ENCODE results near the gene RABGAP1L.
"Not testable (repeated sequence)": the region's sequence is repeated elsewhere in the genome, so short reads cannot be mapped to it uniquely, and the experiment has no call there.

The RABGAP1L gene

GRCh38 chr1:174289644-174290310 is 130.5 kb downstream of the RABGAP1L start:
- no peak for DNase-seq (ENCODE audit: low spot score)

GRCh38 chr1:174291059-174291458 is 131.7 kb downstream of the RABGAP1L start:
- no peak for DNase-seq (ENCODE audit: low spot score)

GRCh38 chr1:174296309-174296708 is 137.0 kb downstream of the RABGAP1L start:
- DNase-seq (ENCODE audit: low spot score), result no peak

- DNase-seq (ENCODE audit: low spot score), result no peak
Observed at GRCh38 chr1:174297351-174297750, 138.0 kb downstream of the RABGAP1L start.

- DNase-seq (ENCODE audit: low spot score), result no peak
Observed at GRCh38 chr1:174301295-174302077, 142.2 kb downstream of the RABGAP1L start.

DNA sequence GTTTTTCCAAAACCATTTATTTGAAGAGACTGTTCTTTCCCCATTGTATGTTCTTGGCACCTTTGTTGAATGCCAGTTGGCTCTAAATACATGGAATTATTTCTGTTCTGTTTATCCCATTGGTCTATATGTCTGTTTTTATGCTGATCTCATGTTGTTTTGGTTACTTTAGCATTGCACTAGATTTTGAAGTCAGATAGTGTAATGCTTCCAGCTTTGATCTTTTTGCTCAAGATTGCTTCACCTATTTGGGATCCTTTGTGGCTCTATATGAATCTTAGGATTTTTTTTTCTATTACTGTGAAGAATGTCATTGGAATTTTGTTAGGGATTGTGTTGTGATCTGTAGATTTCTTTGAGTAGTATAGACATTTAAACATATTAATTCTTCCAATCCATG is 149.3 kb downstream of the RABGAP1L start:
- DNase-seq (ENCODE audit: low spot score), result no peak

DNA sequence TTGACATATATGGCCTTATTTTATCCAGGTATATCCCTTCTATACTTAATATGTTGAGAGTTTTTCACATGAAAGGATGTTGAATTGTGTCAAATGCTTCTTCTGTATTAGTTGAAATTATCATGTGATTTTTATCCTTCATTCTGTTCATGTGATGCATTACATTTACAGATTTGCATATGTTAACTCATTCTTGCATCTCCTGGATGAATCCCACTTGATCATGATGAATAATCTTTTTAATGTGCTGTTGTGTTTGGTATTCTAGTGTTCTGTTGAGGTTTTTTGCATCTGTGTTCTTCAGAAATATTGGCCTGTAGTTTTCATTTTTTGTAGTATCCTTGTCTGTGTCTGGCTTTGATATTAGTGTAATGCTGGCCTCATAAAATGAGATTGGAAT is 150.2 kb downstream of the RABGAP1L start:
- no peak for DNase-seq (ENCODE audit: low spot score)

GRCh38 chr1:174314433-174314832 is 155.1 kb downstream of the RABGAP1L start:
- DNase-seq (ENCODE audit: low spot score), result no peak

- DNase-seq (ENCODE audit: low spot score), result no peak
Observed at GRCh38 chr1:174315239-174315638, 155.9 kb downstream of the RABGAP1L start.

- DNase-seq (ENCODE audit: low spot score), result not testable (repeated sequence)
Observed at GRCh38 chr1:174320897-174321296, 161.6 kb downstream of the RABGAP1L start.

GRCh38 chr1:174322202-174322862 is 163.0 kb downstream of the RABGAP1L start:
- no peak for DNase-seq (ENCODE audit: low spot score)

GRCh38 chr1:174324493-174324892 is 165.2 kb downstream of the RABGAP1L start:
- DNase-seq (ENCODE audit: low spot score), result no peak

DNA sequence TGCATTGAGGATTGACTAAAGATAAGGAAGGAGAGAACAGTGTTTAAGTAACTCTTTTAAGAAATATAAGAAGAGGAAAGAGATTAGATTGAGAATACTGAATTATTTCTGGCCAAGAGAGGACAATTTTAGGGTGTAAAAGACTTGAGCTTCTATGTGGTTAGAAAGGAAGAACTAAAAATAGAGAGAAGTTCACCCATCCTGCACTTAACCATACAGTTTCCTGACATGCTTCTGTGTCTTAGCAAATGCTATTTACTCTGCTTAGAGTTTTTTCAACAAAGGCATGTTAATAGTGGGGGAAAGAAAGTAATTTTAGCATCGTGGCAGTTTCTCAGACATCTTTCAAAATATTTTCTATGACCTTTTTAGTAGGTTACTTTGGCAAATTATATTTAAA is 165.6 kb downstream of the RABGAP1L start:
- no peak for DNase-seq (ENCODE audit: low spot score)

DNA sequence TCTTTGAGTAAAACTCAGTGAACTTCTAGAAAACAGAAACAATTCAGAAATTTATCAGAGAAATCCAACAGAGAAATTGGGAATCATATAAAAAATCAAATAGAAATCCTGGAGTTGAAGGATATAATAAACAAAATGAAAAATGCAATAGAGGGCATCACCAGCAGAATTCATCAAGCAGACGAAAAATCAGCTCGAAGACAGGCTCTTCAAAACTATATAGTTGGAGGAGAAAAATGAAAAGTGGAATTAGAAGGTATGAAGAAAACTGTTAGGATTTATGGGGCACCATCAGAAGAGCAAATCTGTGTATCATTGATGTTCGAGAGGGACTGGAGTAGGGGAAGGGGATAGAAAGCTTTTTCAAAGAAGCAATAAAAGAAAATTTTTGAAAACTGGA is 167.0 kb downstream of the RABGAP1L start:
- no peak for DNase-seq (ENCODE audit: low spot score)

GRCh38 chr1:174333437-174333836 is 174.1 kb downstream of the RABGAP1L start:
- DNase-seq (ENCODE audit: low spot score), result no peak

- DNase-seq (ENCODE audit: low spot score), result no peak
Observed at GRCh38 chr1:174337000-174337681, 177.8 kb downstream of the RABGAP1L start.

DNA sequence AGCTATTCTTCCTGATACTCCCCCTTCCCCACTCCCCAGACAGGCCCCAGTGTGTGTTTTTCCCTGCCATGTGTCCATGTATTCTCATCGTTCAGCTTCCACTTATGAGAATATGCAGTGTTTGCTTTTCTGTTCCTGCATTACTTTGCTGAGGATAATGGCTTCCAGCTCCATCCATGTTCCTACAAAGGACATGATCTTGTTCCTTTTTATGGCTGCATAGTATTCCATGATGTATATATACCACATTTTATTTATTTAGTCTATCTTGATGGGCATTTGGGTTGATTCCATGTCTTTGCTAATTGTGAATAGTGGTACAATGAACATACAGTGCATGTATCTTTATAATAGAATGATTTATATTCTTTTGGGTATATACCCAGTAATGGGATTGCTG is 181.1 kb downstream of the RABGAP1L start:
- not testable (repeated sequence) for DNase-seq (ENCODE audit: low spot score)

DNA sequence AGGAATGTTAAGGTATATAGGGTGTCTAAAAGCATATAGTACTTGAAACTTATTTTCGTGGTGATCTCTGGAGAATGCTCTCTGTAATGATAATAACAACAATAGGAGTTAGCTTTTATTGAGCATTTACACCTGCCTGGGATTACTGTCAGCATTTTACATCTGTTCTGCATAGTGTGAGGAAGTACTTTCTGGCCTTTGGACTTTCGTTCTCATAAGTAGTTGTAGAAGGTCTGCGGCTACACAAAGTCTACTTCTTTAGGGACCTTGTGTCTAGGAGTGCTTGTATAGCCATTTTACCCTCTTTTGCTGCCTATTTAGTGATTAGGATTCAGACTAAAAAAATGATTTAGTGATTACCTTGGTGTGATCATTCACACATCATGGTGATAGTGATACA is 184.8 kb downstream of the RABGAP1L start:
- no peak for DNase-seq (ENCODE audit: low spot score)

DNA sequence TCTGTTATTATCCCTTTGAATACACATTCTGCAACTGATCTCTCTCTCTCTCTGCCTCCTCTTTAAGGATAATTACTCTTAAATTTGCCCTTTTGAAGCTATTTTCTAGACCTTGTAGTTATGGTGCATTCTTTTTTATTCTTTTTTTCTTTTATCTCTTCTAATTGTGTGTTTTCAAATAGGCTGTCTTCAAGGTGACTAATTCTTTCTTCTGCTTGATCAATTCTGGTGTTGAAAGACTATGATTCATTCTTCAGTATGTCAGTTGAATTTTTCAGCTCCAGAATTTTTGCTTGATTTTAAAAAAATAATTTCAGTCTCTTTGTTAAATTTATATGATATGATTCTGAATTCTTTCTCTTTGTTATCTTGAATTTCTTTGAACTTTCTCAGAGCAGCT is 192.8 kb downstream of the RABGAP1L start:
- no peak for DNase-seq (ENCODE audit: low spot score)

- DNase-seq (ENCODE audit: low spot score), result no peak
Observed at GRCh38 chr1:174352883-174353608, 193.7 kb downstream of the RABGAP1L start.

DNA sequence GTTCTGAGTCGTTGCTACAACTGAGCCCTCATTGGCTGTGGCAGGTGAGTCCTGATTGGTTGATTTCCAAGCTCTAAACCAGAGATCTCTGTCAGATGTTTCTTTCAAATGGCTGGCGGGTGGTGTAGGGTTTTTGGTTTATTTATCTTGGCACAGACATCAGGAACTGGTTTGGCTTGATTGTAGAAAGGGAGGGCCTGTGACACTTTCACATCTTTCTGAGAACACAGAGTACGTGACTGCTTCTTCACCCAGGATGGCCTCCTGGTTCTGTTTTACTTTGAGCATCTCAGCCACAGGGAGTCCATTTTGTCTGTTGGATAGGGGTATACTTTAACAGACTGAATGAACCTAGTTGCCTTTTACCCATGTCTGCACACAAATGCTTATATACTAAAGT is 199.0 kb downstream of the RABGAP1L start:
- DNase-seq (ENCODE audit: low spot score), result no peak

Data from COLO829 (cell line).